HL-60/S4 (cell line): ENCODE measurements around the gene TOR4A.
"Not testable (repeated sequence)": the region's sequence is repeated elsewhere in the genome, so short reads cannot be mapped to it uniquely, and the experiment has no call there.

Source experiments
- in situ Hi-C: fragments of 300-500 bp; cut with MboI; formaldehyde crosslinking; loops from 2 replicates; pipeline ENCODE4 v1.14.3; 2022; ENCODE audit warnings: low sequenced_read_pairs

The TOR4A gene

GRCh38 chr9:137315581-137316011 lies 38.1 kb downstream of the TOR4A start:
- in situ Hi-C loops, result no loop called here

DNA sequence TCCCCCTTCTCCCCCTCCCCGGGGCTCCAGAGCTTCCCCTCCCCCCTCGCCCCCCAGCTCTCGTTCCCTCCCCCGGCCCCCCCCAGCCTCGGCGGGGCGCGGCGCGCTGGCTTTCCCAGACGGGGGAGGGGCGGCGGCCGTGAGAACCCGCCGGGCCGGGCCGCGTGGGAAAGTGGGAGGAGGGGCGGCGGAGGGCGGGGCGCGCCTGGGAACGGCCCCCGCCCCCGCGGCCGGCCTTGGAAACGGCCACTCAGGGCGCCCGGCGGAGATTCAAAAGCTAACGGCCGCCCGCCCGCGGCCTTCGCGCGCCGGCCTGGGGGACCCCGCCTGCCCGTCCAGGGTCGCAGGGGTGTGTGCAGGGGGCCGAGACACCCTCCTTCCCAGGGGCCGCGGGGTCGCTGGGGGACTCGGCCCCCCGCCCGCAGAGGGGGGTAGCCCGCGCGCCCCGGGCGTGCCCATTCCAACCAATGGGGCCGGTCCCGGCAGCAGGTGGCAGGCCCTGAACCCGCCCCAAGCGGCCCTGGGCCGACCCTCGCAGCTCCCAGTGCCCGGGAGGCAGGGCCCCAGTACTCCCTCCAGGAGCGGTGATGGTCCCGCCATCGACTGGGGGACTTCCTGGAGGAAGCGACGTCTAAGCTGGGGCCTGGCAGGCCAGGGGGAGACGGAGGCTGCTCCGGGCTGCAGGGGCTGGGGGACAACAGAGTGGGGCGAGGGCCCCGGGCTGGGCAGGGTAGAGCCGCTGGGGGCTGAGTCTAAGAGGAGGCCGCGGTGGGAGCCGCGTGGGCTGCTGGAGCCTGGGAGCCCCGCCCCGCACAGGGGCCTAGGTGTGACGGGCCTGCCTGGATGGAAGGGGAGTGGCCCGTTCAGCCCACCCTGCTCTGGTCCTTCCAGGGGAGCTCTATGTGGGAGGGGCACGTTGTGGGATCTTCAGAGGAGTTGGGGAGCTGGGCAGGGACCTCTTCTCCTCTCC lies 38.8 kb downstream of the TOR4A start:
- in situ Hi-C loops, result no loop called here

DNA sequence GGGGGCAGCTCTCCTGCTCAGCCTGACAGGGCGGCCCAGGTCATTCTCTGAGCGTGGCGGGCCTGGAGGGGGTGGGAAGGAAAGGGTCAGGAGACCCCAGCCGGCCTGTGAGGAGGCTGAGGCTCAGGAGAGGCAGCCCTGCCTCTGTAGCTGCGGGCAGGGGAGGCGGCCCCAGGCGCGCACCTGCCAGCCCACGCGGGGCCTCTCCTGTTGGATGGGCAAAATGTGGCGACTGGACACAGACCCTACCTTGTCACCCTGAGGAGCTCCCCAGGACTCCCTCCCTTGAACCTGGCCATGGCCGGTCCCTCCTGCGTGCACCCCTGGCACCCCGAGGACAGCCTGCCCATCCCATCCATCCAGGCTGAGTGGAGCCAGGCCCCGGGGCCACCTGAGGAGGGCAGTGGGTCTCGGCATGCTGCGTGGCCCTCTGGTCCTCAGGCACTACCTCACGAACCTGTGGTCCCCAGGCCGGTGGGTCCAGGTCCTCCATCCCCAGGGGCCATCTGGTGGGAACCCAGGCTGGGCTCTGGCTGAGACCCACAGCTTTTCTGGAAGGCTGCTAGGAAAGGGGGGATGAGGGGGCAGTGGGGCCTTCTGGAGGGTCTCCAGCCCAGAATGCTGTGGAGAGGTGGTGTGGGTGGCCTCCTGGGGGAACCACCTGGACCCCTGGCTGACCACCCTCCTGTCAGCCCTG lies 39.6 kb downstream of the TOR4A start:
- in situ Hi-C loops, result no loop called here

- in situ Hi-C loops, result no loop called here
Measured at GRCh38 chr9:137317718-137318511, 40.4 kb downstream of the TOR4A start.

- in situ Hi-C loops, result no loop called here
Measured at GRCh38 chr9:137318602-137319001, 41.1 kb downstream of the TOR4A start.

- in situ Hi-C loops, result no loop called here
Measured at GRCh38 chr9:137319011-137319738, 41.6 kb downstream of the TOR4A start.

DNA sequence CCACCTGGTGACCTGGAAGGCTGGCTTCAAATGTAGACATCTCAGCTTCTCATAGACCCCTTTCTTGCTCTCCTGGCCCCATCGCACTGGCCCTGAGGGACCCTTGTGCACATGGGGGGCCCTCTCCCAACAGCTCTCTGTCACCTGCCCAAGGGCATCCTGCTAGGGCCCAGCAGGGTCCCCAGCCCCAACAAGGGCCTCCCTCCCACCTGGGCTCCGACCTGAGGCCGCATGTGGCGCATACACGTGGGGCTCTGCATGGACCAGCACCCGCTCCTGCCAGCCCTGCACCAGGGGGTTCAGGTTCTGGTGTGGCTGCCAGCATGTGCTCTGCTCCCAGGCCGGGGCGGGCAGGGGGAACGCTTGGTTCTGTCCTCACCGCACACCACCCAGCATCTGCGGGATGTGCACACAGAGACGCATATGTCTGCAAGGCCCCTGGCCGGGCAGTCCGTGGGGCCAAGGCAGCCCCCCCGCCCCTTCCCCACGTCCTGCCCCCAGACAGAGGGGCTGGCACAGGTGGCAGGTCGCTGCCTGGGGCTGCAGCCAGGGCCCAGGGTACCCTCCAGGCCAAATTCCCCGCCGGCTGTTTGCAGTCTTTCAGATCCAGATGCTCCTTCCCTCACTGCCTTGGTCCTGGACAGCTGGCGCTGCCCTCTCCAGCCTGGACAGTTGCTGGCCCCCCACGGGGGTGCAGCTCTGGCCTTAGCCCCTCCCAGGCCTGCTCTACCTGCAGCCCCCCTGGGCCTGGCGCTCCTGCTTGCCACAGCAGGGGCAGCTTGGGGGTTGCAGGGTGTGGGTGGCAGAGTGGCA lies 42.4 kb downstream of the TOR4A start:
- in situ Hi-C loops, result no loop called here

DNA sequence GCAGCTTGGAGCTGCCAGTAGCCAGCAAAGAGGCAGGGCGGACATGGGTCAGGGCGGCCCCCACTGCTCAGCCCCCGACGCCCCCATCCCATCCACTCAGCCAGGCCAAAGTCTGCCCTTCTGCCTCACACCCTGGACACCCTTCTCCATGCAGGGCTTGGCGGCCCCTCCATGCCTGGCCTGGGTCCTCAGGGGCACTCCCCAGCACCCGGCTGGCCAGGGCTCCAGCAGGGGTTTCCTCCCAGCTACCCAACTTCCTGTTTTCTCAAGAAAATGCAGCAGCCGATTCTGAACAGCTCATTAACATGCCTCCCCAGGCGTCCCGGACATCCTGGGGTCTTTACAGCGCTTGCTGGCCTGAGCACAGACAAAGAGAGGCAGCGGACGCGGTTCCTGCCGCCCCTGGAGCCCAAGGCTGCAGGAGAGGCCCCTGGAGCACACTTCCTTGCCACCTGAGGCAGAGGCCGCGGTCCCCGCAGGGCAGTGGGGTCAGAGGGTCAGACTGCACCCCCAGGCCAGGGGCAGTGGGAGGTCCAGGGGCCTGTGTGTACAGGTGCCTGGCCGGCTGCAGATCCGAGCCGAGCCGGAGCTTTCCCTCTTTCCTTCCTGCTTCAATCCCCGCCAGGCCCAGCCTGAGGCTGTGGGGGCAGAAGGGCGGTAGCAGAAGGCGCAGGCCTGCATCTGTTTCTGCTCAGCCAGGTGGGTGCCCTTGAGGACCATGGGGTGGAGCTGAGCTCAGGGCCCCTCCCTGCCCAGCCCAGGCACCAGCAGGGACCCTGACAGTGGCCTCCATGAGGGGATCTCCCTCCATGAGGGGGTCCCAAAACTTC lies 43.2 kb downstream of the TOR4A start:
- in situ Hi-C loops, result no loop called here

DNA sequence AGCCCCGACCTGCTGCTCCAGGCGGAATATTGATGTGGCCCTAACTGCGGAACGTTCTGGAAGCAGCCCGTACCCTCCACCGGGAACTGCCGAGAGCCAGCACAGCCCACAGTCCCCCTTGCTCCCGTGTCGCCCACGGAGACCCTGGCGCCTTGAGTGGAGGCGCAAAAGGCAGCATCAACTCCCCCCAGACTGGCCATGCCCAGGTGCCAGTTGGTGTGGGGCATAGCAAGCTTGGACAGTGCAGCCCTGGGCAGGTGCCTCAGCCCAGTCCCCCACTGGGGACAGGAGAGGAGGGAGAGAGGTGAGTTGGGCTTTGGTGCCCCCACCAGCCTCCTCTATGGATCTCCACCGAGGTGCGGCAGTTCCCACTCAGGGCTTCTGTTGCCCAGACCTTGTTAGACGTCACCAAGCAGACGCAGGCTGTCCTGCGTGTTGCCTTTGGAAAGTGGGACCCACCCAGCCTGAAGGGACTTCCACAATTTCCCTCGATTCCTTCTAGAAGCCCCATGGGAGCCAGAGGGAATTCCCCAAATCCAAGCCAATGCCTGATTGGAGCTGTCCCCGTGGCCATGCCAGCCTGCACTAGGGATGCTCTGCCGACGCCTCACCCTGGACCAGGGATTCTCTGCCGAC lies 44.3 kb downstream of the TOR4A start:
- in situ Hi-C loops, result no loop called here

DNA sequence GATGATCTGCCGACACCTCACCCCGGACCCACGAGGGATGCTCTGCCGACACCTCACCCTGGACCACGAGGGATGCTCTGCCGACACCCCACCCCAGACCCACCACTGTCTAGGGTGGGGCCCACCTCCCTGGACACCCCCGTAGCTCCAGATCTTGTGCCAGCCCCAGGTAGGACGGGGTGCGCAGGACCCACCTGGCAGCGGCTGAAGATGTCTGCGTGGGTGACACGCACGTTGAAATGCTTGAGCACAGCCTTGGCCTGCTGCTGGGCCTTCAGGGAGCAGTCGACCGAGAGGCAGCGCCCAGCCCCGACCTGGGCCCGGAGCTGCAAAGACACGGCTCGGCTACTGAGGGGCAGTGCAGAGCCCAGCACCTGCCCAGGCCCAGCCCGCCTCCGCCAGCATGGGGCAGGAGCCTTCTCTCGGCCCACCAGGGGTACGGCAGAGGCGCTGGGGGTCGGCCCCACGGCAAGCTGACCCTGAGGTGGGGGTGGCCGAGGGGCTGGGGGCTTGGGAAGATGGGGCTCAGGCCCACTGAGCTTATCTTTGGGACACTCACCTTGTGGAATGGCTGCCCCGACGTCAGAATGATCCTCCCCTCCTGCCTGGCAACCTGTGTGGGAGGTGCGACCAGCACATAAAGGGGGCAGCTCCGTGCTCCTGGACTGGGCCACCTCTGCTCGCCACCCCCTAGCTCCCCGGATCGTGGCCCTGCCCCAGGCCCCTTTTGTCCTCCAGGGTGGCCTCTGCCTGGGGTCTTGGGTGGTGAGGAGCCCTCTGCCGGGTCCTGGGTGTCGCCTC lies 46.2 kb downstream of the TOR4A start:
- in situ Hi-C loops, result no loop called here

DNA sequence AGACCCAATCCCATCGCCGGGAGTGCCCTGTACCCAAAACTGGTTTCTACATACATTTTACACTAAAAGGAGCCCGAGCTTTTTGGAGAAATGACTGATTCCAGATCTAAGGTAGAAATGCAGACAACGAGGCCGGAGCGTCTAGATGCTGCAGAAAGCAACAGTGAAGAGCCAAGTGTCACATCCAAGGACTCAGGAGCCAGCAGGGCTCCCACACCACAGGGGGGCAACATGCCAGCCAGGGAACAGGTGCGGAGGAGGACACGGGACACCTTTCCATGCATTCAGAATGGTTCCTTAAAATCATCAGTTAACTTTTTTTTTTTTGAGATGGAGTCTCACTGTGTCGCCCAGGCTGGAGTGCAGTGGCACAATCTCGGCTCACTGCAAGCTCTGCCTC lies 47.6 kb downstream of the TOR4A start:
- in situ Hi-C loops, result no loop called here

DNA sequence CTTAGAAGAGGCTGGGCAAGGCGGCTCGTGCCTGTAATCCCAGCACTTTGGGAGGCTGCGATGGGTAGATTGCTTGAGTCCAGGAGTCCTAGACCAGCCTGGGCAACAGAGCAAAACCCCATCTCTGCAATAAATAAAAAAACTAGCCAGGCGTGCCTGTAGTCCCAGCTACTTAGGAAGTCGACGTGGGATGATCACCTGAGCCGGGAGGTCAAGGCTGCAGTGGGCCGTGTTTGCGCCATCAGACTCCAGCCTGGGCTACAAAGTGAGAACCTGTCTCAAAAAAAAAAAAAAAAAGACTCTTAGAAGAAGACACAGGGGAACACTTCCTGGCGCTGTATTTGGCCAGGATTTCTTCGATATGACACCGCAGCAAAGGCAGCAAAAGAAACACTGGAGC lies 48.3 kb downstream of the TOR4A start:
- in situ Hi-C loops, result no loop called here

GRCh38 chr9:137326445-137327065 lies 49.0 kb downstream of the TOR4A start:
- in situ Hi-C loops, result no loop called here

- in situ Hi-C loops, result not testable (repeated sequence)
Measured at GRCh38 chr9:137327641-137328550, 50.4 kb downstream of the TOR4A start.

DNA sequence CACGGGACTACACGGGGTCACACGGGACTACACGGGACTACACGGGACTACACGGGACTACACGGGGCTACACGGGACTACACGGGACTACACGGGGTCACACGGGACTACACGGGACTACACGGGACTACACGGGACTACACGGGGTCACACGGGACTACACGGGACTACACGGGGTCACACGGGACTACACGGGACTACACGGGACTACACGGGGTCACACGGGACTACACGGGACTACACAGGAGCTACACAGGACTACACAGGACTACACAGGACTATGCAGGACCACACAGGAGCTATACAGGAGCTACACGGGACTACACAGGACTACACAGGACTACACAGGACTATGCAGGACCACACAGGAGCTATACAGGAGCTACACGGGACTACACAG lies 52.1 kb downstream of the TOR4A start:
- in situ Hi-C loops, result not testable (repeated sequence)

GRCh38 chr9:137330689-137331088 lies 53.2 kb downstream of the TOR4A start:
- in situ Hi-C loops, result no loop called here
